GM19025 (cell line): ENCODE measurements around the gene SPACA4.

Experiments used
- ATAC-seq: cut with Tn5 transposase; IDR thresholded peaks from one replicate; pipeline ENCODE4 v1.9.1; 2021; ENCODE audit warnings: mild to moderate bottlenecking, low read depth, moderate library complexity; ENCODE audit not compliant: unreplicated experiment

The SPACA4 gene

GRCh38 chr19:48596237-48596636 lies 10.3 kb upstream of the SPACA4 start:
- ATAC-seq, result no peak

- ATAC-seq, result no peak
Observed at GRCh38 chr19:48596679-48597465, 9.7 kb upstream of the SPACA4 start.

GRCh38 chr19:48598996-48599700 lies 7.4 kb upstream of the SPACA4 start:
- ATAC-seq, result no peak

GRCh38 chr19:48600679-48601417 lies 5.7 kb upstream of the SPACA4 start:
- ATAC-seq, result no peak

- ATAC-seq, result no peak
Observed at GRCh38 chr19:48603001-48603400, 3.5 kb upstream of the SPACA4 start.

GRCh38 chr19:48603449-48603848 lies 3.1 kb upstream of the SPACA4 start:
- no peak for ATAC-seq

- ATAC-seq, result no peak
Observed at GRCh38 chr19:48603850-48604249, 2.7 kb upstream of the SPACA4 start.

- no peak for ATAC-seq
Observed at GRCh38 chr19:48607359-48607755, 815 bp downstream of the SPACA4 start.

GRCh38 chr19:48608798-48609263 lies 2.3 kb downstream of the SPACA4 start:
- ATAC-seq, result no peak

GRCh38 chr19:48609571-48610108 lies 3.1 kb downstream of the SPACA4 start:
- no peak for ATAC-seq

GRCh38 chr19:48611872-48612271 lies 5.3 kb downstream of the SPACA4 start:
- no peak for ATAC-seq

- ATAC-seq, result no peak
Observed at GRCh38 chr19:48613024-48613851, 6.7 kb downstream of the SPACA4 start.

- ATAC-seq, result no peak
Observed at GRCh38 chr19:48613852-48614435, 7.4 kb downstream of the SPACA4 start.

GRCh38 chr19:48614436-48615230 lies 8.1 kb downstream of the SPACA4 start, which contains the start of gene FAM83E:
Gene FAM83E, minus strand, starts transcription at chr19:48615076. Its CDS starts 1,704 bp downstream, at chr19:48613372.
- ATAC-seq, result no peak

GRCh38 chr19:48615231-48616040 lies 8.9 kb downstream of the SPACA4 start:
- no peak for ATAC-seq

- ATAC-seq, result no peak
Observed at GRCh38 chr19:48616041-48616436, 9.5 kb downstream of the SPACA4 start.

- no peak for ATAC-seq
Observed at GRCh38 chr19:48616491-48617056, 10.0 kb downstream of the SPACA4 start.
